NCI-H2081 treated with DMSO at 0.1 percent for 48 hours (cell line): ENCODE results near the gene SPA17.
A peak's percentile ranks its signal among the peaks of the same experiment; 100 is the strongest.

Source experiments
- DNase-seq: peaks from one replicate; lab custom pipeline; 2025; lab: John Stamatoyannopoulos, UW

Gene SPA17

GRCh38 chr11:124662106-124662505, 11.6 kb upstream of the SPA17 start:
- DNase-seq = no peak

DNA sequence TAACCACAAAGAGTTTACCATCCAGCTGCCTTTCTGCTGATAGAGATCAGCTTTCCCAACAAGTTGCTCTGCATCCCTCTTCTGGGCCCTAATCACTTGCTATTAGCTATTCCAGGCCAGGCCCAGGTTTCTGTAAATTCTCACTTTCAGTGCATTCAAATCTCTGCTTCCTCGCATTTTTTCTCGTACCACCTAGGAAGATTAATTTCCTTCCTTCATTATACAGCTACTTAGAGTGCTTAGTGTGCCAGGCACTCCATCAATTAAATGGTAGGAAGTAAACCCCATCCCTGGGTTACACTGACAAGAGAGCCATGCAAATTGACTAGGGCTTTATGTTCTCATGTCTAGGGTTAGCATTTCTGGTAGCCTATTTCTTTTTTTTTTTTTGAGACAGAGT, 9.8 kb upstream of the SPA17 start:
- DNase-seq = no peak

- DNase-seq = no peak
Observed at GRCh38 chr11:124667601-124668000, 6.1 kb upstream of the SPA17 start.

DNA sequence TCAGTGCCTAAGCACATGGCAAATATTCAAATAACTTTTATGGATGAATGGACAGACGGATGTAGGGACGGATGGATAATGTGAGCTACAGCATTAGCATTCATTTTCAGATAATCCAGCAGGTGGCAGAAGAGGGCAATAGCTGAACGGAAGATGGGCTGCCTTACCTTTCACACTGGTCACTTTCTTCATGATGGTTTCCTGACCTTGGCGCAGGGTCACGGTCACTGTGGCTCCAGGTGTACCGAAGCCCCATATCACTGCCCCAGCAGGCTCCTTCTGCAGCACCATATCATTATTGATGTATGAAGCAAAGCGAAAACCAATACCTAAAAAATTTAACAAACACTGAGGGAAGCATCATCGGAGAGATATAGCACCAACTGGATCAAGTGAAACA, 4.5 kb upstream of the SPA17 start:
- peak; percentile 5 for DNase-seq

DNA sequence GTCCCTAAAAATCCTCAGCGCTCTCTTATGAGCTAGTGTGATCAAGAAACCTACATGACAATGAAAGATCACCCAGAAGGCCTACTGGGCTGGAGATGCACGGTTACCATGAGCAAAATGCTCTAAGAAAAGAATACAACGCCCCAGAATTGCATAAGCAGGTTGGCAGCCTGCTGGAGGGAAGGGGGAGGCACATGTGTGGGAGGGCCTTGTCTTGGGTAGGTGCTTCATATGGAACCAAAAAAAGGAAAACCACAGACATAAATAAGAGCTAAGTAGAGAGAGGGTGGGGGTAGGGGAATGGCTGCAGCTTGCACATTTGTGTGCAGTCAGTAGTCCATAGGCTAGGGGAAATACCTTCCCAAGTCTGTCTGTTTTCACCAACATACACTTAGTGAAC, 3.0 kb upstream of the SPA17 start:
- no peak for DNase-seq

DNA sequence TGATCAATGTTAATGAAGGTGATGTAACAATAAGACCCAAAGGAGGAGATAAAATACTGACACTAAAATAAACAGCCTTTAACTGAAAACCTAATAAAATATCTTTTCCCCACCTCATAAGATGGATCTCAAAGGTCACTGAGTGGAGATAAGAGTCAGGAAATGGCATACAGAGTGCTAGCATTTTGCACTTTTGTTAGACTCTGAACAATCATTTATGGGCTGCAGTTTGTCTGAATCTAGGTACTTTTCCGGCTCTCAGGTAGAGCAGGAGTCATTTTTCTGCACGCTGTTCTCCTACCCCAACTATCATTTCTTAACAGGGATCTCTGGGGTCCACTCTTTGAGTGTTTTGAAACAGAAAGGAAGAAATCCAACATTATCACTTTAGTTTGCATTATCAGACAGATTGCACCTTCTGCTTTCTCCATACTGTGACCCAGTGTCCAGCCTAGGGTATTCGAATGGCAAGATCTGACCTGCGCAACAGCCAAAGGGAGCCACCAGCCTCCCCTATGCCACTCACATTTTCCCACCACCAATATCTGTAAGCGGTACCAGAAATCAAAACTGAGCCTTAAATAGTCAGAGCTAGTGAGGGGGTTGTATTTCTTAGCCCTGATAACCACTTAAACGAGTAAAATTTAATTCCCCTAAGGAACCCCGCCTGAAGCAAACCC, 1.0 kb upstream of the SPA17 start:
- DNase-seq = no peak

DNA sequence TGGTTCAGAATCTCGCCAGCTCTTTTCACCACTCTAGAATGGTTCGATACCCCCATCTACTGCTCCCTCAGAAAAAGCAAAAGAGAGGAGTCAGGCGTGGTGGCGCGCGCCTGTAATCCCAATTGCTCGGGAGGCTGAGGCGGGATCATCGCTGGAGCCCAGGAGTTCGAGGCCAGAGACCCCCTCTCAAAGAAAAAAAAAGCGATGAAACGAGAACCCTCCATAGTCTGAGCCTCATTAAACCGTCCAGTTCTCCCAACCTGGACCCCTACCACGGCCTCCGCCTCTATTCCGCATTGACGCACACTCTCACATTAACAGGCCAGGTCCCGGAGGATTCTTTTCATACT, 439 bp downstream of the SPA17 start:
- no peak for DNase-seq

DNA sequence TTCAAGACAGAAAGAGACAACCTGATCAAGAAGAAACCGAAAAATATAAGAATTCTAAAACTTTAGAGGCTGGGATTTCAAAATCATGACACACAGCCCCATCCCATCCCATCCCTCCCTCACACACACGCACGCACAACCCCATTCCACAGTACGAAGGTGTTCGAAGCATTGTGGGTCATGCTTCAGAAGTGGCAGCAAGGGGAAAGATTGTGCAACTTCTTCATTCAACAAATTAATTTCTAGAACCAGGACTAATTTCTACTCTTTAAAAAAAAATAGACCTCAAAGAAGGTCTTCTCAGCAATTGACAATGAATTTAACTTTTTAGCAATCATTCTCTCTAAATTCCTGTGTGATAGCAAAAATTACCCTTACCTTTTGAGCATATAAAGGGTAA, 867 bp downstream of the SPA17 start:
- no peak for DNase-seq

DNA sequence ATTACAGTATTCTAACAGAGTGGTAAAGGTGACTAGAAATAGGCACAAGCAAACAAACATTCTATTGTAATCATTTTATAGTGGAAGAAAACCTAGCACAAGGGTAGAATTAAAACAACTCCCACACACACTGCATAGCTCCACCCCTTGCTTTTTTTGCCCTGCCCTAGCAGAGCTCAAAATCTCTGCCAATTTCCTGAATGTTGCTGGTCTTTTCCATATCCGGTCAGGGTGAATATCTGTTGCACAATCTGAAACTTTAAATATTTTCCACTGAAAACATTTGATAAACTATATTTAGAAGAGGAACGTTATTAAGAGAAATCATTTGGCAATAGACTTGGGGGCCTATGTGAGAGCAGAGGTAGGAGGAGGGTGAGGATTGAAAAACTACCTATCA, 2.7 kb downstream of the SPA17 start:
- no peak for DNase-seq

- no peak for DNase-seq
Observed at GRCh38 chr11:124678416-124678815, 4.7 kb downstream of the SPA17 start.

DNA sequence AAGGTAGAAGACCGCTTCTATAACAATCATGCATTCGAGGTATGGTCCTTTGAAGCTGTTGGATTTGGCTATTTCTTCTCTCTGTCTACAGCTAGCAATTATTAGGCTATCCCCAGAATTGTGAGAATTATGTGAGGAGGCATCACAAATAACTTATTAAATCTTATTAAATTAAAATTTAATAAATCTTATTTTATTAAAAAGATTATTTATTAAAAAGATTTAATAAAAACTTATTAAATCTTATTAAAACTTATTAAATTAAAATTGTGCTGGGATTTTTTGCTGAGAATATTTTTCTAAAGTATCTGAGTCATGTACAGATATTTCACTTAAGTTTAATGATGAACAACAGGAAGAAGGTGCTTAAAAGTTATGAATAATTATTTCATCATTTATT, 7.7 kb downstream of the SPA17 start:
- DNase-seq = no peak

DNA sequence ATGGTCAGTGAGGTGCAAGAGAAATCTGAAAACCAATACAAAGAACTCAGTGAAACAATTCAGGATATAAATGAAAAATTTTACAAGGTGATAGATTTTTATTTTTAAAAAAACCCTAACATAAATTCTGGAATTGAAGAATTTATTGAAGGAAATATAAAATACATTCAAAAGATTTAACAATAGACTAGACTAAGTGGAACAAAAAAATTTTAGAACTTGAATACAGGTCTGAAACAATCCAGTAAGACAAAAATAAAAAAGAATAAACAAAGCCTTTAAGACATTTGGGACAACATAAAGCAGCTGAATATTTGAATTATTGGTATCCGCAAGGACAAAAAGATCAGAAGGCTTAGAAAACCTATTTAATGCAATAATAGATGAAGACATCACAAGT, 8.7 kb downstream of the SPA17 start:
- no peak for DNase-seq

GRCh38 chr11:124693142-124693541, 19.4 kb downstream of the SPA17 start:
- DNase-seq = no peak

- DNase-seq = no peak
Observed at GRCh38 chr11:124699547-124699946, 25.8 kb downstream of the SPA17 start.

DNA sequence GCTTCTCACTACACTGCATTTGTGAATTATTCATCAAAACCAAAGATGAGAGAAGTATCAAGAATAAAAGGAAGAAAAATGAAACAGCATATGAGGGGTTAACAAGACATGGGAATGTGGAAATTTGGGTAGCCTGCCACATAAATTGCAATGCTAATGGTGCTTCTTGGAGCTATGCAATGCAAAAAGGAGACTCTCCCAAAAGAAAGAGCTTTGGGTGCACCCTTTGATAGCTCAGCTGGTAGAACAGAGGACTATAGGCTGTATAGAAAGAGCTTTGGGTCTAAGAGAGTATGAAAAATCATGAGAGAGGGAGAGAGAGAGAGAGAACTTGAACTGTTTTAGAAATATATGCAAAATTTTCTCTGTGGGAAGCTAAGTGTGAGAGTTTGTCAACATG, 26.3 kb downstream of the SPA17 start:
- DNase-seq = no peak

DNA sequence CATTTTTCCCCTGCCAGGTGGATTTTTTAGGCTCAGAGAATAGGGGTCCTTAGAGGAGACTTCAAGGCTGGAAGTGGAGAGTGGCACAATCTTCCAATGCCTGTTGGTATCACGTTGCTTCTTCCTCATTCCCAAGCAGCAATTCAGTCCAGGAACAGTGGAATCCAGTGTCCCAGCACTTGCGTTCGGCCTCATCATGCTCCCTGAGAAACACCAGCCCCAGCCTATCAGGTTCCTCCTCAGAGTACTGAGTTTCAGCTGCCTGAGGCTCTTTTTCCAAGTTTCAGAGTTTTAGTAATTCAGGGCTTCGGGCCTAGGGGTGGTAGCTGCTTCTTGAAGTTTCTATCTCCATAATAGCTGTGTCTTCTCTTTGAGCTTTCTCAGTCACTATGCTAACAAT, 34.1 kb downstream of the SPA17 start:
- DNase-seq = no peak

DNA sequence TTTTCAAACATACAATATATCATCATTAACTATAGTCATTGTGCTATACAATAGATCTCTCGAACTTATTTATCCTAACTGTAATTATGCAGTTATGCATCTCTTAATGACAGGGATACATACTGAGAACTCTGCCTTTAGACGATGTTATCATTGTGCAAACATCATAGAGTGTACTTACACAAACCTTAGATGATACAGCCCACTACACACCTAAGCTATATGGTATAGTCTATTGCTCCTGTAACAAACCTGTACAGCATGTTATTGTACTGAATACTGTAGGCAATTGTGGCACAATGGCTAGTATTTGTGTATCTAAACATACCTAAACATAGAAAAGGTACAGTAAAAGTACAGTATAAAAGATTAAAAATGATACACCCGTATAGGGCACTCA, 38.7 kb downstream of the SPA17 start:
- DNase-seq = no peak

- DNase-seq = no peak
Observed at GRCh38 chr11:124716591-124716990, 42.9 kb downstream of the SPA17 start.

- no peak for DNase-seq
Observed at GRCh38 chr11:124717421-124717785, 43.7 kb downstream of the SPA17 start.

DNA sequence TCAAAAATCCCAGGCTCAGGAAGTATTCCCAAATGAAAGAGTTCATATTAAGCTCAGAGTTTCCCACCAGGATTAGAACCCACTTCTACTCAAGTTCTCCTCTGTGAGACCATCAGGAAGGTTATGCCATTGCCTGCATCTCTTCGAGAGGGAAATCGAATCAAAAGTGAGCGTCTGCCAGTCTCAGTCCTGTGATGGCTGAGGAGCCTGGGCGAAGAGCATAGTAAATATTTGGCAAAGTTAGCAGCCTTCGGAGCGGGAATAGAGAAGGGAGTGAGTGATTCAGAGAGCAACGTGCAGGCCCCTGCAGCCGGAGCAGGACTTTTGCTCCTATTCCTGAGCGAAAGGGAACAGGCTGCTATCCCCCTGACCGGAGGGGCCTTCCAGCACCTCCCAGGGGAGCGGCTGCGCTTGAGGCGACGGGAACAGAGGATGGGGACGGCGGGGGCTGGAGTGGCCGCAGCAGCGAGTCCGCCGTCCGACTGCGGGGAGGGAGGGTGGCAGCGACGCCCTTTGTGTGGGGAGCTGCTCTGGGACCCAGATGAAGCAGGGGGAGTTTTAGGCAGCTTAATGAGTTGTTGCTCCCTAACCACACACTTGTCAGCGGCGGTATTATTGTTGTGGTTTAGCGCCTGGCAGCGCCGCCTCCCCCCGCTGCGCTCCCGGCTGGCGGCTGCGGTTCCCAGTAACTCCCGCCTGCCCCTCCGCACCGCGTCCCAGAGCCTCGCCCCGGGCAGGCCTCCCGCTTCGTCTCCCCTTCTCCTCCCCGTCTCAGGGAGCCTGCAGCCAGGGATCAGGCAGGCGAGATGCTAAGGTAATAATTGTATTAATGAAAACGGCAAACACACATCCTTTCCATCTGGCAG, 44.3 kb downstream of the SPA17 start:
- DNase-seq = no peak

- no peak for DNase-seq
Observed at GRCh38 chr11:124718801-124719200, 45.1 kb downstream of the SPA17 start.

DNA sequence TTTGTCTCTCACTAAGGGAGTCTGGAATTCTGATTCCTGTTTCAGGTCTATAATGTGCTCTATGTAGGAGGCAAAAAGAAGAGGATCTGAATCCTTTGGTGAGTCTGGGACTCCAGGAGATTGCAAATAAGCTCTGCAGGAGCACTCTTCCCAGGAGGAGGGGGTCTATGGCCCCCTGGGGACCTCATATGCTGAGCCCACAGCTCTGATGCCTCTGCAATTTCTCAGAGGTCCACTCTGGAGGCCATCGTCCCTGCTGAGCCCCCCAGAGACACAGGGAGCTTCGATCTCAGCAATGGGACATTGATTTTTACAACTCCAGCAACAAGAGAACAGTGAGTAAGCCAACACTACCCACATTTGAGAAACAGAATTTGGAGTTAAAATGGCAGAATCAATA, 45.8 kb downstream of the SPA17 start:
- no peak for DNase-seq

DNA sequence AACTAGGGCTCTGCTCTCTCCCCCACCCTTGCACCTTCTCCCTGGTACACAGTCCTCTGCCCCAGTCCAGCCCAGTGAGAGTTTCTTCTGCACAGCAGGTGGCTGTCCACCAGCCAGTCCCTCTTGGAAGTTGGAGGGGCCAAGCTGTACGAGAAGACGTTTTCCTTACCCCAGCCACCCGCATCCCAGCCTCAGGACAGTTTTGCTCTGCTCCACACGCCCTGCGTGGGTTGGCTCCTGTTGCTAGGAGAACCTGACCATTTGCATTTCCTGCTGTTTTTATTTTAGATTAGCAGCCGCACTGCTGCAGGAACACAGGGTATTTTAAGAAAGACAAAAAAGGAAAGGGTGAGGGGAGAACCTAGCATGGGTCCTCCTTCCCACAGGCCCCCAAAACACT, 48.5 kb downstream of the SPA17 start:
- DNase-seq = no peak
